Medulla oblongata (tissue), 1 donor: ENCODE data around the gene ANO1.

ENCODE experiments used
- DNase-seq: peaks from one replicate; pipeline ENCODE4 v3.0.0-alpha.2; 2015; ENCODE audit errors: extremely low spot score

The ANO1 gene

GRCh38 chr11:70050243-70050642 is 27.9 kb upstream of the ANO1 start:
- DNase-seq = no peak

GRCh38 chr11:70054004-70054403 is 24.1 kb upstream of the ANO1 start:
- DNase-seq = no peak

GRCh38 chr11:70055444-70055843 is 22.7 kb upstream of the ANO1 start:
- no peak for DNase-seq

- no peak for DNase-seq
Observed at GRCh38 chr11:70057080-70057479, 21.0 kb upstream of the ANO1 start.

- no peak for DNase-seq
Observed at GRCh38 chr11:70059971-70060370, 18.1 kb upstream of the ANO1 start.

GRCh38 chr11:70060611-70061293 is 17.4 kb upstream of the ANO1 start:
- DNase-seq = no peak

DNA sequence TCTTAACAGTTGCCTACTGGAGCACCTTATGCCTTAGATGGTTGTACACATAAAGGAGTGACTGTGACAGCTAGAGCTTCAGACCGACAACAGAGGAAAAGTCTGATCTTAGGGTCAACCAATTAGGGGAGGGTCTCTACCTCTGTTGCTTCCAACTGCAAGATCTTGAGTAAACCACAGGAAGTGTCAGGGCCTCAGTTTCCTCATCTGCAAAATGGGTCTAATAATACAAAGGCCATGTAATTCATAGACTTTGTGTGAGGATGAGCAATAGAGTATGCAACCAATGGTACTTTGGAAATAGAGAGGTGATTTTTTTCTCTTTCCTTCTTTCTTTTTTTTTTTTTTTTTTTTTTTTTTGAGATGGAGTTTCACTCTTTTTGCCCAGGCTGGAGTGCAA is 16.4 kb upstream of the ANO1 start:
- no peak for DNase-seq

- DNase-seq = no peak
Observed at GRCh38 chr11:70063121-70063520, 15.0 kb upstream of the ANO1 start.

DNA sequence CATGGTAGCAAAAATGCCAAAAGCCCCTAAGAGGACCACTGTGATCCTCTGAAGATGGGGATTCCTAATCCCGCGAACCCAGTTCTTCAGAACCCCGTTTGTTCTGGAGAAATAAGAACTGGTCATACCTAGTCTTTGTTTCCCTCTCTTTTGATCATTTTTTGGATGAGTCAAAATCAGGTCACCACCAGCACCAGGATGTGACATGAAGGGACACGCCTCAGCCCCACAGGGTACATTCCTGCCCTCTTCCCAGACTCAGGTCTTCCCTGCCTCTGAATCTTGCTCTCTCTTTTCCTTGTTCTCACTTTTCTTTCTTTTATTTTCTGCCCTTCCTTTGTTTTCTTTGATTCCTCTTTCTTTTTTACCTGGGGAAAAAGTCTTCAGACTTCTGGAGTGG is 14.6 kb upstream of the ANO1 start:
- DNase-seq = no peak

DNA sequence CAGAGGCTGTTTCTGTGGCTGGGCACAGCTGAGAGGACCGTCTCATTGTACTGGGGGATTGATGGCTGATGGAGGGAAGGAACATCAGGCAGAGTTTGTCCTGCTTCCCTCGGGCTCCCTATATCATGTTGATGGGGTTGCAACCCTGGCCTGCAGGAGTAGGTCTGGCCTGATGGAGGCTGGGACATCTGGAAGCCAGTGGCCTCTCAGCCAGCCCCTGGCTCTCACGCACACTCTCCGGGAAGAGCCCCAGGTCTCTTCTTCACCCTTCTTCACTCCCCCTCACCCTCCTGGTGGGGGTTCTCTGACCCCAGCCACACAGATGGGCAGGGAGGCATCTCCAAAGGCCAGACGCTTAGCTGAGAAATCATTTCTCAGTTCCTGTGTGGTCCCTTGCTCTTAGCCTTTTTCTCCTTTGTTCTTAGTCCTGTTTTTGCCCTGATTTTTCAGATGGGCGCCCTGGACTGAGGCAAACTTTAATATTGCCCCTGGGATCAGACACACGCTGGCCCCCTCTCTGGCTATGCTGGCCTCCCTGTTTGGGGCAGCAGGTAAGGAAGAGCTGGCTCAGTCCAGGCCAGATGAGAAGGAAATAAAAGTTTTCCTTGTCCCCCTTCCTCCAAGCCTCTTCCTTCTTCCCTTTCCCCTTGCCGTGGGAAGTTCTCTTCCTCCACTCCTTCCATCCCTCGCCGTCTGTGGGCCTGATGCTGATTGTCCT is 13.9 kb upstream of the ANO1 start:
- DNase-seq = no peak

- no peak for DNase-seq
Observed at GRCh38 chr11:70064726-70065317, 13.3 kb upstream of the ANO1 start.

GRCh38 chr11:70065318-70066135 is 12.6 kb upstream of the ANO1 start:
- DNase-seq = no peak

GRCh38 chr11:70066136-70066520 is 12.0 kb upstream of the ANO1 start:
- no peak for DNase-seq

GRCh38 chr11:70066628-70067027 is 11.5 kb upstream of the ANO1 start:
- DNase-seq = no peak

DNA sequence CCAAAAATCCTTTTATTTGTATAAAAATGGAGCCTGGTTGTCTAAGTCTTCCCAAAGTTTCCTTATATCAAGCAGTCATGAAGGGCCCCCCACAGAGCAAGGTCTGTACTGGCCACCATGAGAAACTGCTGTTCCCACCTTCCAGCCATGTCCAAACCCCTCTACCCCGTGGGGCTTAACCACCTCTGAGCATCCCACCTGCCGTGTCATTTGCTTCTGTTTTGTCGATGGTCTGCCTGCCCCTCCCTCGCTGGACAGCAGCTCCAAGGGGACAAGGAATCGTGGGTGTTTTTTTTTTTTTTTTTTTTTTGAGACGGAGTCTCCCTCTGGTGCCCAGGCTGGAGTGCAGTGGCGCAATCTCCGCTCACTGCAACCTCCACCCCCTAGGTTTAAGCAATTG is 11.1 kb upstream of the ANO1 start:
- DNase-seq = no peak

GRCh38 chr11:70067591-70068341 is 10.4 kb upstream of the ANO1 start:
- no peak for DNase-seq

- DNase-seq = no peak
Observed at GRCh38 chr11:70068345-70068744, 9.8 kb upstream of the ANO1 start.

- no peak for DNase-seq
Observed at GRCh38 chr11:70068950-70069349, 9.2 kb upstream of the ANO1 start.

- DNase-seq = no peak
Observed at GRCh38 chr11:70070706-70071105, 7.4 kb upstream of the ANO1 start.

- DNase-seq = no peak
Observed at GRCh38 chr11:70071996-70072395, 6.1 kb upstream of the ANO1 start.

GRCh38 chr11:70072461-70072860 is 5.7 kb upstream of the ANO1 start:
- DNase-seq = no peak
